Mammary epithelial cell (primary cell): ENCODE data around the gene SVOPL.
"Not testable (repeated sequence)": the region's sequence is repeated elsewhere in the genome, so short reads cannot be mapped to it uniquely, and the experiment has no call there.

Experiments used
- CTCF ChIP-seq, 2 donors: IDR thresholded peaks in 1 of 2; conservative IDR thresholded peaks in 1 of 2; 2 replicates each; pipeline ENCODE4 v1.5.1; 2011 to 2012; ENCODE audit warnings: inconsistent platforms in 2 of 2, low read length in 2 of 2, mild to moderate bottlenecking in 2 of 2, control low read depth in 1 of 2, low read depth in 1 of 2; ENCODE audit not compliant: insufficient read depth in 1 of 2; ENCODE audit errors: extremely low read depth in 1 of 2
- EZH2 ChIP-seq: IDR thresholded peaks from 2 replicates; pipeline ENCODE4 v1.6.1; 2012; ENCODE audit warnings: low read length, inconsistent platforms, borderline replicate concordance

DNA sequence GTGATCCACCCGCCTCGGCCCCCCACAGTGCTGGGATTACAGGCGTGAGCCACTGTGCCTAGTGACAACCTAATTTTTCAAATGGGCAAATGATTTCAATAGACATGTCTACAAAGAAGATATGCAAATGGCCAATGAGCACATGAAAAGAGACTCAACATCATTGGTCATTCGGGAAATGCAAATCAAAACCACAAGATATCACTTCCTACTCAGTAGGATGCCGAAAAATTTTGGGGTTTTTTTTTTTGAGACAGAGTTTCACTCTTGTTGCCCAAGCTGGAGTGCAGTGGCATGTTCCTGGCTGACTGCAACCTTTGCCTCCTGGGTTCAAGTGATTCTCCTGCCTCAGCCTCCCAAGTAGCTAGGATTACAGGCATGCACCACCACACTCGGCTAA lies 13.1 kb downstream of the SVOPL start:
- TF ChIP-seq CTCF (conservative IDR thresholded peaks at IDR 0.05 in 1 of 2, IDR thresholded peaks at IDR 0.05 in 1 of 2; ENCODE audit: extremely low read depth in 1 of 2, insufficient read depth in 1 of 2, low read depth in 1 of 2, low read length in 2 of 2); EZH2: not testable (repeated sequence)
